Mucosa of stomach (tissue), 1 donor: ENCODE data around the gene MTARC1.

ENCODE experiments used
- H3K27me3 ChIP-seq: one replicate; pipeline ENCODE4 v1.7.0; 2013; ENCODE audit warnings: mild to moderate bottlenecking, low read length; ENCODE audit not compliant: control insufficient read depth, insufficient read depth
- H3K36me3 ChIP-seq: one replicate; pipeline ENCODE4 v1.7.0; 2013; ENCODE audit warnings: low read length; ENCODE audit not compliant: control insufficient read depth, insufficient read depth
- H3K4me1 ChIP-seq: one replicate; pipeline ENCODE4 v1.7.0; 2013; ENCODE audit warnings: mild to moderate bottlenecking, low read length; ENCODE audit not compliant: control insufficient read depth, insufficient read depth
- H3K4me3 ChIP-seq: one replicate; pipeline ENCODE4 v1.7.0; 2013; ENCODE audit warnings: low read length
- H3K9ac ChIP-seq: one replicate; pipeline ENCODE4 v1.7.0; 2013; ENCODE audit warnings: mild to moderate bottlenecking, low read length, moderate library complexity
- H3K9me3 ChIP-seq: one replicate; pipeline ENCODE4 v1.7.0; 2013; ENCODE audit warnings: mild to moderate bottlenecking, low read length, moderate library complexity; ENCODE audit not compliant: control insufficient read depth
- donor health status: Pancreatic carcinoma.

Gene MTARC1

DNA sequence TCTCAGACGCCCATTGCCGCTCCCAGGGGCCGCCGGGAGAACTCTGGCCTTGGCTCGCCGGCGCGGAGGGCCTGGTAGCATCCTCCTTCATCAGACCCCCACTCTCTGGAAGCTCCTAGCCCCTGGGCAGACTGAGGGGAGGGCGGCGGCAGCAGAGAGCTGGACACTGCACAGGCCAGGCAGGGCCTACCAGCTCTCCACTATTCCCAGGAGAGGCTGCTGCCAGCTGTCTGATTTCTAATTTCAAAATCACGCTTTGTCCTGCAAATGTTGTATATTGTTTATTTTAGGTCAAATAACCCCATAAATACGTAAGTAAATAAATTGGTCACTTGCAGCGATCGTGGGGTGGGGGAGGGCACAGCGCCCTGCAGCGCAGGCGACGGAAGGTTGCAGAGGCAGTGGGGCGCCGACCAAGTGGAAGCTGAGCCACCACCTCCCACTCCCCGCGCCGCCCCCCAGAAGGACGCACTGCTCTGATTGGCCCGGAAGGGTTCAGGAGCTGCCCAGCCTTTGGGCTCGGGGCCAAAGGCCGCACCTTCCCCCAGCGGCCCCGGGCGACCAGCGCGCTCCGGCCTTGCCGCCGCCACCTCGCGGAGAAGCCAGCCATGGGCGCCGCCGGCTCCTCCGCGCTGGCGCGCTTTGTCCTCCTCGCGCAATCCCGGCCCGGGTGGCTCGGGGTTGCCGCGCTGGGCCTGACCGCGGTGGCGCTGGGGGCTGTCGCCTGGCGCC, at the start of gene MTARC1:
MTARC1 (plus strand) TSS at position 577 of the 732 bp plus-strand sequence; CDS start at position 609, 32 bp downstream.
- H3K36me3 ChIP-seq, result no peaks in the 10 kb centered on the region
- peak within 1 kb of the TSS; percentile 60 for H3K4me3 ChIP-seq
- no peaks in the 10 kb centered on the region for H3K27me3 ChIP-seq
- peak within 1 kb of the TSS; percentile 68 for H3K9ac ChIP-seq
- H3K4me1 ChIP-seq, result peaks cover 15% of the 10 kb centered on the region
- H3K9me3 ChIP-seq, result no peaks in the 10 kb centered on the region

- Histone ChIP-seq H3K4me3 (no peak overlapping the region), H3K9me3 (no peaks in the 10 kb centered on the region), H3K4me1 (no peaks in the 10 kb centered on the region), H3K9ac (no peak overlapping the region), H3K36me3 (no peaks in the 10 kb centered on the region), H3K27me3 (no peaks in the 10 kb centered on the region)
Observed at GRCh38 chr1:220741349-220741748, 45.4 kb upstream of the MTARC1 start.

- H3K27me3 ChIP-seq, result no peaks in the 10 kb centered on the region
Observed at GRCh38 chr1:220741825-220742224, 44.9 kb upstream of the MTARC1 start.

GRCh38 chr1:220742520-220742919, 44.2 kb upstream of the MTARC1 start:
- Histone ChIP-seq H3K9ac (no peak overlapping the region), H3K36me3 (no peaks in the 10 kb centered on the region), H3K9me3 (no peaks in the 10 kb centered on the region), H3K27me3 (no peaks in the 10 kb centered on the region), H3K4me3 (no peak overlapping the region), H3K4me1 (peaks cover 2% of the 10 kb centered on the region)

More at GRCh38 chr1:220741825-220742224, 44.9 kb upstream of the MTARC1 start:
- Histone ChIP-seq H3K9me3 (no peaks in the 10 kb centered on the region), H3K4me1 (no peaks in the 10 kb centered on the region), H3K9ac (no peak overlapping the region), H3K4me3 (no peak overlapping the region), H3K36me3 (no peaks in the 10 kb centered on the region)

DNA sequence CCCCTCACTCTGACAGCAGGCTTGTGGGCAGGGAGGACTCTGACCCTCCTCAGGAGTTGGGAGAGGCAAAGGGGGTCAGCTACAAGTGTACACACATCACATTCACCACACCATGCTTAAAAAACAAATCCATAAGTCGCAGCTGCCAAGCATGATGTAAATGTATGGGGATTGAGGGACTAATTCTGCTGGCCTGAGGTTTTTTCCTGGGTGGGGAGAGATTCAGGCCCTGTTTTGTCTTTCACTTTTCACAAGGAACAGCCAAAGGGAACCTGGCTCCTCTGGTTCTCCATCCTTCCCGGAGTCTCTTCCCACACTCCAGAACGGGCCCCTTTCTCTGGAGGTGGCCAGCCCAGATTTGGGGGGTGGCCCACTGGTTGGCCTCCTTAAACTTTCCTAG, 39.9 kb upstream of the MTARC1 start:
- Histone ChIP-seq H3K4me3 (no peak overlapping the region), H3K9ac (no peak overlapping the region), H3K36me3 (no peaks in the 10 kb centered on the region), H3K27me3 (no peaks in the 10 kb centered on the region), H3K4me1 (peaks cover 36% of the 10 kb centered on the region), H3K9me3 (no peaks in the 10 kb centered on the region)

DNA sequence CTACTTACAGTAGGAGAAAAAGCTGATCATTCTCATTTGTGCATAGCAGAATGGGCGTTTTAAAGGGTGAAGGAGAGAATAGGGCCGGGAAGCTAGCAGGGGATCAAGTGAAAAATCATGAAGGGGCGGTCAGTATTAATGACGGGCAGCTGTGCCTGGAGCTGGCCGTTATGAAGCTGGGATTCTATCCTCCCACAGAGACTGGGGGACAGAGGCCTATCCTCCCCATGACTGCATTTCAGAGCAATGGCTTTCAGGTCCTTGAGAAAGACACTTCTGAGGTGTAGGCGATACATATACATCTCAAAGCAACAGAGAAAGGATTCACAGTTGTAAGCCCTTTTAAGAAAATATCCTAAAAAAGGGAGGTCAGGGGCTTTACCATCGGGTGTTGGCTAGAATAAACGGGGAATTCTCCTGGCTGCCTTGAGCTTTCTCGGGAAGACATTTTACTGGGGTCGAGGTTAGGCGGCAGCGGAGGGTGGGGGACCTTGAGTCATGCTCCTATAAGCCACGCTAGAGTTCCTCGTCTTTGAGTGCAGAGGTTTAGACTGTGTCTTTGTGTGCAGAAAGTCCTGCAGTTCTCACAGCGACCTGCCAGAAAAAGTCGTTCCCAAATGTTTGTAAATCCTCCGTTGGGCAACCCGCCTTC, 39.1 kb upstream of the MTARC1 start:
- no peaks in the 10 kb centered on the region for H3K9me3 ChIP-seq
- peaks cover 36% of the 10 kb centered on the region for H3K4me1 ChIP-seq
- H3K36me3 ChIP-seq, result no peaks in the 10 kb centered on the region
- H3K4me3 ChIP-seq, result peak overlapping the region; percentile 31
- no peaks in the 10 kb centered on the region for H3K27me3 ChIP-seq
- peak overlapping the region; percentile 76 for H3K9ac ChIP-seq

DNA sequence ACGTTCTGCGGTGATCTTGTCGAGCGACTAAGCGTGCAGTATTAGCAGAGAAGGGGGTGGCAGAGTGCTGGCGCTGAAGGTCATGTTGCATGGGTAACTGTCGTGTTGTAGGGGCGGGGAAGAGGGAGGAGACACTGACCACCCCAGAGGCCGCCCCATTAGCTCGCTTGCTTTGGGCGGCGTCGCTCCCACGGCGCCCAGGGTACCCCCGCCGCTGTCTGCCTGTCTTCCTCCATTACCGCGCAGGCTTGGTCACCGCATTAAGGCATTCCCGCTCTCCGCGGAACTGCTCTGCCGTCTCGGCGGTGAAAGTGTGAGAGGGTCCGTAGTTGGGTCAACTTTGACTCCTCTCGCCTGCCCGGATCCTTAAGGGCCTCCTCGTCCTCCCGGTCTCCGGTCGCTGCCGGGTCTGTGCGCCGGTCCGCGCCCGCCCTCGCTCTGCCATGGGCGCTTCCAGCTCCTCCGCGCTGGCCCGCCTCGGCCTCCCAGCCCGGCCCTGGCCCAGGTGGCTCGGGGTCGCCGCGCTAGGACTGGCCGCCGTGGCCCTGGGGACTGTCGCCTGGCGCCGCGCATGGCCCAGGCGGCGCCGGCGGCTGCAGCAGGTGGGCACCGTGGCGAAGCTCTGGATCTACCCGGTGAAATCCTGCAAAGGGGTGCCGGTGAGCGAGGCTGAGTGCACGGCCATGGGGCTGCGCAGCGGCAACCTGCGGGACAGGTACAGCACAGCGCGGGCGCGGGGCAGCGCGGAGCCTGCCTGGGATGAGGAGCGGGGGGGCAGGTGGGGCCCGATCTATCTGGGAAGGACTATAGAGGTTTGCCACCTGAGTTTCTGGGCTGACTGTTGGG, 38.4 kb upstream of the MTARC1 start, which contains the start of gene MTARC2:
MTARC2 (plus strand) TSS at position 234 of the 846 bp plus-strand sequence; CDS start at position 444, 210 bp downstream.
- Histone ChIP-seq H3K4me1 (peaks cover 36% of the 10 kb centered on the region), H3K27me3 (no peaks in the 10 kb centered on the region), H3K36me3 (no peaks in the 10 kb centered on the region)

GRCh38 chr1:220748936-220749335, 37.8 kb upstream of the MTARC1 start:
- H3K36me3 ChIP-seq, result no peaks in the 10 kb centered on the region
- H3K4me3 ChIP-seq, result peak overlapping the region; percentile 31
- no peaks in the 10 kb centered on the region for H3K27me3 ChIP-seq
- no peaks in the 10 kb centered on the region for H3K9me3 ChIP-seq
- peaks cover 40% of the 10 kb centered on the region for H3K4me1 ChIP-seq
- H3K9ac ChIP-seq, result peak overlapping the region; percentile 76

More for the DNA sequence above, 38.4 kb upstream of the MTARC1 start, which contains the start of gene MTARC2:
- peak within 1 kb of the TSS; percentile 31 for H3K4me3 ChIP-seq
- H3K9ac ChIP-seq, result peak within 1 kb of the TSS; percentile 76
- no peaks in the 10 kb centered on the region for H3K9me3 ChIP-seq

DNA sequence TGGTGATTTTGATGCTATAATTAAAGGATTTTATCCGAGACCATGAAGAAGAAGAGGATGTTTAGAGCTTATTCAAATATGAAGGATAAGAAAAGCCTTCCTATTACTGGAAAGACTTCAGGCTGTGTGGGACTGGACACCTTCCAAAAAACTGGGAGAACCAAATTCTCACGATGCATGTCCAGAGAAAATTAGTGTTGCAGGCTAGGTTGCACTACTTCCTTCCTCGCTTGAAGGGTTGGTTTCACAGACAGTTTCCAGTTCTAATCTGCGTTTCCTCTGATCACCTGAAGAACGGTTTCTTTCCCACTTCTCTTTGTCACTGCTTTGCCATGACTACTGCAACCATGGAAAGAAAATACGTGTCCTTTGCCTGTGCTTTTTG, 36.6 kb upstream of the MTARC1 start:
- no peaks in the 10 kb centered on the region for H3K36me3 ChIP-seq

GRCh38 chr1:220751111-220751510, 35.6 kb upstream of the MTARC1 start:
- no peaks in the 10 kb centered on the region for H3K9me3 ChIP-seq
- no peaks in the 10 kb centered on the region for H3K27me3 ChIP-seq
- no peak overlapping the region for H3K4me3 ChIP-seq
- peaks cover 4% of the 10 kb centered on the region for H3K36me3 ChIP-seq
- H3K9ac ChIP-seq, result peak overlapping the region; percentile 28
- peaks cover 42% of the 10 kb centered on the region for H3K4me1 ChIP-seq

More for the DNA sequence above, 36.6 kb upstream of the MTARC1 start:
- Histone ChIP-seq H3K27me3 (no peaks in the 10 kb centered on the region), H3K9ac (no peak overlapping the region), H3K4me3 (no peak overlapping the region), H3K9me3 (no peaks in the 10 kb centered on the region), H3K4me1 (peaks cover 42% of the 10 kb centered on the region)

DNA sequence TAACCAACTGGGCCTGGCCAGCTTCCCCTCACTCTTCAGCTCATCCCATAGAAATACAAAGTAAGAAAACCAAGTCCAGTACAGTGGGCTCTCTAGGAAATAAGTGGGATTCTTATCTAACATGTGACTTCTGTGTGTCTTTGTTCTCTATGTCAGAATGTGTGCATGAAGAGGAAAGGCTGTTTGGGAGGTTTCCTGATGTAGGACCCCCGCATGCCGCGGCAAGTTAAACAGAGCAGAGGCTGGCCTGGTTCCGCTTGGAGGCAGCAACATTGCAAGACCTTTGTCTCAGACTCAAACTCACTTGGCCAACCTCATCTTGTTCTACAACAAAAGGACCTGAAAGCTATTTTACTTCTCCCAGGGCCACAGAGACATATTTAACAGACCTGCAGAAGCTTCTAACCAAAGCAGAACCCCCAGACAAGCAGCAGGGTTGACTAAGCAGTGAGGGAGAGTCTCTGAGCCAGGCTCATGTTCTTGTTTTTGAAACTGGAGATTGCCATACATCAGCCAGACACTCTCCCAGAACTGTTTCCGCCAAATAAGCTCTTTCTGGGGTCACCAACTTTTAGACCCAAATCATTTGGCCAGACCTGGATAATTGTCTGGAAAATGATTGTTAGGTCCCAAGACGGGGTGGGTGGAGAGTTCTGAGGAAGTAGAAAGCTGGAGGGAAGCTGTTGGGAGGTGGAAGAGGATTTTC, 32.3 kb upstream of the MTARC1 start:
- Histone ChIP-seq H3K9me3 (no peaks in the 10 kb centered on the region), H3K9ac (no peak overlapping the region), H3K36me3 (peaks cover 7% of the 10 kb centered on the region), H3K4me1 (peaks cover 29% of the 10 kb centered on the region), H3K4me3 (no peak overlapping the region), H3K27me3 (no peaks in the 10 kb centered on the region)
